ENCODE measurements around the gene SPP2. TPM values are rescaled to one million over a fixed set of nuclear protein-coding genes. Genes with fewer than 3 reads are reported as not detected.

SPP2 gene
- total and polyA plus RNA-seq, 2 experiments from 2014 or later = not detected

GRCh38 chr2:234025891-234026401 lies 24.6 kb upstream of the SPP2 start:
- H4K20me1 ChIP-seq (ENCODE audit: insufficient read depth) = no peaks in the 10 kb centered on the region
- H3K9me2 ChIP-seq (ENCODE audit: insufficient read depth) = no peaks in the 10 kb centered on the region
- in situ Hi-C loops (cut with MboI) = no loop called here
- H3K36me3 ChIP-seq (ENCODE audit: low read depth) = no peaks in the 10 kb centered on the region
- H3K9ac ChIP-seq = no peak overlapping the region
- no peak for TF ChIP-seq EZH2 (IDR thresholded peaks at IDR 0.05; ENCODE audit: insufficient read depth, poor library complexity, severe bottlenecking)
- no peak for TF ChIP-seq EZH2phosphoT487 (IDR thresholded peaks at IDR 0.05; ENCODE audit: insufficient read depth, low read depth)
- no peaks in the 10 kb centered on the region for H3K9me3 ChIP-seq (ENCODE audit: low read depth)
- peaks cover under 1% of the 10 kb centered on the region; the same call in 1 of the 2 replicates for H3F3A ChIP-seq (ENCODE audit: insufficient read depth)
- H3K4me3 ChIP-seq = peak overlapping the region; percentile 65
- H2AFZ ChIP-seq = peak overlapping the region; percentile 55; the same call in 1 of the 2 replicates
- no peak overlapping the region for H3K27ac ChIP-seq
- H3K27me3 ChIP-seq (replicated peaks; ENCODE audit: insufficient read depth) = peaks cover 16% of the 10 kb centered on the region
- no peaks in the 10 kb centered on the region for H3K79me2 ChIP-seq (ENCODE audit: insufficient read depth)
- peaks cover 5% of the 10 kb centered on the region for H3K4me1 ChIP-seq (ENCODE audit: insufficient read depth)
- 15 to 23% methylated on average over 5 of the region's 5 CpGs for WGBS, 2 experiments (ENCODE audit: low coverage in 1 of 2, low lambda C conversion rate in 2 of 2, missing lambda C conversion rate in 2 of 2)
- peak; percentile 11 for DNase-seq
- H3K4me2 ChIP-seq (ENCODE audit: unreplicated experiment) = peak overlapping the region; percentile 76

DNA sequence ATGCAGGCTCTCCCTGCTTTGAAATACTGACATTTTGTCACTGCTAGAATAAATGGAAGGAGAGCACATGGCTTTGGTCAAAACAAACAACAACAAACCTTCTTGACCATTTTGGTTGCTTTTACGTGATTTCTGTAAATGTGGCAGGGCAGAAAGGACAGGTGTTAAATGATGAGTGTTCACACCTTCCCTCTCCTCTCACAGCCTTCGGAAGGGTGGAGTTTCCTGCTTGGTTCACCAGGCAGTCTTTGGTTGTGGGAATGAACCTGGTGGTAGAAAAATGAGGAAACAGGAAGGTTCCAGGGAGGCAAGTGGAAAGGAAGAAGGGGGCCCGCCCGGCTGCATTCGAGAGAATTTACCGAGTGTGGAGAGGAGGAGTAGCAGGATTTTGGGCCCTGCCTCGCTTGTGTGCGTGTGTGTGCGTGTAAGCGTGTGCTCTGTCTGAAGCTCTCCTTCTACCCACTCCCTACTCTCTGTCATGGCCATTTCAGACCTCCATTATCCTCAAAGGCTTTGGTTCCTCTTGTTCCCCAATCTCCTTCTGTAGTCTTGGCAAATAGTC lies 23.7 kb upstream of the SPP2 start:
- Histone ChIP-seq H2AFZ (no peak overlapping the region), H3K9me3 (ENCODE audit: low read depth) (no peaks in the 10 kb centered on the region), H3K4me1 (ENCODE audit: insufficient read depth) (peaks cover 13% of the 10 kb centered on the region), H4K20me1 (ENCODE audit: insufficient read depth) (no peaks in the 10 kb centered on the region), H3K9me2 (ENCODE audit: insufficient read depth) (no peaks in the 10 kb centered on the region), H3K4me2 (ENCODE audit: unreplicated experiment) (no peak overlapping the region), H3K4me3 (no peak overlapping the region), H3F3A (ENCODE audit: insufficient read depth) (peaks cover 9% of the 10 kb centered on the region), H3K9ac (no peak overlapping the region), H3K36me3 (ENCODE audit: low read depth) (no peaks in the 10 kb centered on the region), H3K27me3 (replicated peaks; ENCODE audit: insufficient read depth) (peaks cover 16% of the 10 kb centered on the region), H3K27ac (no peak overlapping the region), H3K79me2 (ENCODE audit: insufficient read depth) (no peaks in the 10 kb centered on the region)
- WGBS, 2 experiments (ENCODE audit: low coverage in 1 of 2, low lambda C conversion rate in 2 of 2, missing lambda C conversion rate in 2 of 2) = 91 to 94% methylated on average over 10 of the region's 10 CpGs
- no peak for DNase-seq
- TF ChIP-seq EZH2phosphoT487 (IDR thresholded peaks at IDR 0.05; ENCODE audit: insufficient read depth, low read depth) (no peak), EZH2 (IDR thresholded peaks at IDR 0.05; ENCODE audit: insufficient read depth, poor library complexity, severe bottlenecking) (no peak)
- in situ Hi-C loops (cut with MboI) = no loop called here

DNA sequence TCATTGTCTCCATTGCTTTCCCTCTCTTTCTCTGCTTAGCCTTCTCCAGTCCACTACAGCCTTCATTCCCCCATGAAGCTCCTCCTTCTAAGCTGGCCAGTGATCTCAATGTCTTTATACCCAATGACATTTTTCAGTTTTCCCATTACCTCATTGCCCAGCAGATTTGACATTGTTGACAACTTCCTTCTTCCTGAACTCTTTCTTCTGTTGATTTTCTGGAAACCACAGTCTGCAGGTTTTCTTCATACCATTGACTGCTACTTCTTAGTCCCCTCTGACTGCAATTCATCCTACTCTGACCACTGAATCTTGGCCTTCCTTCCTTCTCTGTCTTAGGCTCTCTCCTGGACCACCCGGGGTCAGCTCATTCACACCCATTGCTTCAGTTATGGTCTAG lies 22.9 kb upstream of the SPP2 start:
- Histone ChIP-seq H4K20me1 (ENCODE audit: insufficient read depth) (no peaks in the 10 kb centered on the region), H3K9me2 (ENCODE audit: insufficient read depth) (no peaks in the 10 kb centered on the region), H3K9me3 (ENCODE audit: low read depth) (no peaks in the 10 kb centered on the region), H3K9ac (no peak overlapping the region), H3K36me3 (ENCODE audit: low read depth) (no peaks in the 10 kb centered on the region), H3K4me1 (ENCODE audit: insufficient read depth) (peaks cover 22% of the 10 kb centered on the region), H3F3A (ENCODE audit: insufficient read depth) (peaks cover 18% of the 10 kb centered on the region), H3K4me2 (ENCODE audit: unreplicated experiment) (no peak overlapping the region), H3K79me2 (ENCODE audit: insufficient read depth) (no peaks in the 10 kb centered on the region), H2AFZ (no peak overlapping the region), H3K4me3 (no peak overlapping the region), H3K27ac (no peak overlapping the region), H3K27me3 (replicated peaks; ENCODE audit: insufficient read depth) (peaks cover 16% of the 10 kb centered on the region)
- TF ChIP-seq EZH2phosphoT487 (IDR thresholded peaks at IDR 0.05; ENCODE audit: insufficient read depth, low read depth) = no peak
- 85 to 95% methylated on average over 1 of the region's 1 CpG for WGBS, 2 experiments (ENCODE audit: low coverage in 1 of 2, low lambda C conversion rate in 2 of 2, missing lambda C conversion rate in 2 of 2)
- in situ Hi-C loops (cut with MboI) = no loop called here
- no peak for DNase-seq

DNA sequence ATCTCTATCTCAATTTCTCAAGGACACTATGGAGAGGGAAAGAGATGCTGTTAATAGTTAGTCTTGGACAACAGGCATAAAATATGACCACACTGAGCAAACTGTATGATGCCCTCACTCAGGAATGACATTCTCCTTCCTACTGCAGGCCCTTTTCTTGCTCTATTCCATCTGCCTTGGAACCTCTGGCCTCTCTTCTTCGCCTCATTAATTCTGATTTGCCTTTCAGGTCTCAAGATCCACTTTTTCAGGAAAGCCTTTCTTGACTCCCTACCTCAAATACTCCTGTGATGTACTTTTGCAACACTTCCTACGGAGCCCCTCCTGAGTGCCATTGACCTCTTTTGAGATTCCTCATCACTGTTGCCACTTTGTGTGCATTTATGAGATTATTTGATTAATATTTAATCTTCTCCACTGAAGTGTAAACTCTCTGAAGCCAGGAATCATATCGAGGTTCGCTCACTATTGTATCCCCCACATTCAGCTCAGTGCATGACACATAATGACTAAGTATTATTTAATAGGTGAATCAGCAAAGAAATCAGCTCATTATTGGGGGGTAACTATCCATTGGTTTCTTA lies 21.3 kb upstream of the SPP2 start:
- H3K9me3 ChIP-seq (ENCODE audit: low read depth) = no peaks in the 10 kb centered on the region
- peak; percentile 13 for DNase-seq
- no peak overlapping the region for H3K4me3 ChIP-seq
- peaks cover 23% of the 10 kb centered on the region for H3F3A ChIP-seq (ENCODE audit: insufficient read depth)
- peaks cover 24% of the 10 kb centered on the region for H3K4me1 ChIP-seq (ENCODE audit: insufficient read depth)
- no peaks in the 10 kb centered on the region for H3K9me2 ChIP-seq (ENCODE audit: insufficient read depth)
- no peak overlapping the region for H3K27ac ChIP-seq
- H3K36me3 ChIP-seq (ENCODE audit: low read depth) = no peaks in the 10 kb centered on the region
- no peak overlapping the region for H3K4me2 ChIP-seq (ENCODE audit: unreplicated experiment)
- no peaks in the 10 kb centered on the region for H4K20me1 ChIP-seq (ENCODE audit: insufficient read depth)
- H3K9ac ChIP-seq = no peak overlapping the region
- H3K79me2 ChIP-seq (ENCODE audit: insufficient read depth) = no peaks in the 10 kb centered on the region
- no peak for TF ChIP-seq EZH2 (IDR thresholded peaks at IDR 0.05; ENCODE audit: insufficient read depth, poor library complexity, severe bottlenecking)
- in situ Hi-C loops (cut with MboI) = no loop called here
- H2AFZ ChIP-seq = no peak overlapping the region
- WGBS, 2 experiments (ENCODE audit: low coverage in 1 of 2, low lambda C conversion rate in 2 of 2, missing lambda C conversion rate in 2 of 2) = 77 to 80% methylated on average over 4 of the region's 4 CpGs
- peaks cover 19% of the 10 kb centered on the region for H3K27me3 ChIP-seq (replicated peaks; ENCODE audit: insufficient read depth)

Measured in GM23248 (cell line).